HG03025 (cell line): Measurements from ENCODE around the gene PAQR7.

Experiments used
- ATAC-seq: cut with Tn5 transposase; IDR thresholded peaks from one replicate; pipeline ENCODE4 v1.9.1; 2021; ENCODE audit warnings: mild to moderate bottlenecking, moderate library complexity; ENCODE audit not compliant: unreplicated experiment, low FRiP score

PAQR7 gene

DNA sequence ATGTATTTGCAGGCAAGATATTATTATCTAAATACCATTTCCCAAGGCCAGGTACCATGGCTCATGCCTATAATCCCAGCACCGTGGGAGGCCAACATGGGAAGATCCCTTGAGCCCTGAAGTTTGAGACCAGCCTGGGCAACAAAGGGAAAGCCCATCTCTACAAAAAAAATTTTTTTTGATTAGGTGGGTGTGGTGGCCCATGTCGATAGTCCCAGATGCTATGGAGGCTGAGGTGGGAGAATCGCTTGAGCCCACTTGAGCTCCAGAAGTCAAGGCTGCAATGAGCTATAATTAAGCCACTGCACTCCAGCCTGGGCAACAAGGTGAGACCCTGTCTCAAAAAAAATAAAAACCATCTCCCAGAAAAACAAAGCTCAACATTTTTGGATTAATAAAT, 28.5 kb upstream of the PAQR7 start:
- no peak for ATAC-seq

DNA sequence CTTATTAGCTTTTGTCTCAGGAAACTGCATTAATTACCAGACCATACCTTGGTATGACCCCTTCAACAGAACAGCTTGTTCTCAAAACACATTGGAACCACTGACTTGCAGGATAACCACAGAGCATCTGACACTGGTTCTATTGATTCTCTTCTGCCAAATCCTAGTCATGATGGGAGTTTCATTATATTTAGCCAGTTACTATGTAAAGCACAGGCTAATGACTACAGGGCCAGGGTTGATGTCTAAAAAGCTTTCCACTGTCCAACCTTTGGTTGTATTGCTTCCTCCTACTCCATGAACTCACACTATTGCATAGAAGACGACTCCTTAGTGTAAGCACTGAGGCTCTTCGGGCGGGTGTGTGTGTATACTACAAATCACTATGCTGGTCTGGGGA, 27.0 kb upstream of the PAQR7 start:
- no peak for ATAC-seq

DNA sequence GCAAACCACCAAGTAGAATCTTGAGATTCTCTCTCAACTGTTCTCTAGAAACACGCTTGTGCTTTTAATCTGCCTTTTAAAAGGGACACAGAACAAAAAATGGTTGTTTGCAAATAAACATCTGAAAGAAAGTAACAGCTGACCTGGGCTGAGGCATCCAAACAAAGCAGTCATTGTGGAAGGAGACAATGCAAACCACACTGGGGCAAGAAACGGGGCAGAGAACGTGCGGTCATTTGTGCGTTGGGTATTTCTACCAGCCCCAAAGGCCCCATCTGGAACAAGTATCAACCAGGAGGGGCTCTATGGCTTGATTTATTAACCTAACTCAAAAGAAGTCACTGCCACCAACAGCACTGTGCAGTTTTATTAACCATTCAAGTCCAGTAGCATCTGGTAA, 24.7 kb upstream of the PAQR7 start:
- ATAC-seq: no peak

DNA sequence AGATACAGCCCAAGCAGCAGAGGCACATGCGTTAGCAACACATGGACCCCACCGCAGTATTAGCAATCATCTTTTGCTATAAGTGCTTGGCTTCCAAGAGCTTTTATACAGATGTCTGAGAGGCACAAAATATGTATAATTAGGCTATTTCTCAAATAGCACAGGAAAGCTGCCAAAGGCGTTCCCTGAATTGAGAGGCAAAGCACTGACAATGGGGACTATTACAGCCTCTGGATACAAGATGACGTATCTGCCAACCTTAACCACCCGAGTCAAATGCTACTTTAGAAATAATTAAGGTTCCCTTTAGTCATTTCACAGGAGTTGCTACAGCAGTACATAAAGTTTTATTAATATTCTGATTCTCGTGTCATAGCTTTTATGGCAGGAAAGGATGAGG, 24.3 kb upstream of the PAQR7 start:
- no peak for ATAC-seq

GRCh38 chr1:25898223-25899015, 22.9 kb upstream of the PAQR7 start:
- no peak for ATAC-seq

DNA sequence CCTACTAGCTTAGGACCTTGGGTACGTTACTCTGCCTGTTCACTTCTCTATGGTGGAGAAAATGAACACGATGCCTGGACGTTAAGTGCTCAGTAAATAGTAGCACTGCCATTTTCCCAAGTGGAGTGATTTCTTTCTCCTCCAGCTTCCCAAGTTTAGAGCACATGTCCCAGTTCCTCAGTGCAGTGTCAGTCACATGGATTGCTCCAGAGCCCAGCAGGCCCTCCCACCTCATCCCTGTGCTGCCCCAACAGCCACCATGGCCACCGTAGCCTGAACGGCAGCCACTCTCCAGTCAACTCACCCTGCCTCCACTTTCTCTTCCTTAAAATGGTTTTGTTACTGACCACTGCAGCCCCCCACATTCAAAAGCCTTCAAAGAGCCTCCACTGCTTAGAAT, 22.2 kb upstream of the PAQR7 start:
- no peak for ATAC-seq

- no peak for ATAC-seq
These were observed 20.8 kb upstream of the PAQR7 start for GRCh38 chr1:25896266-25896665.

DNA sequence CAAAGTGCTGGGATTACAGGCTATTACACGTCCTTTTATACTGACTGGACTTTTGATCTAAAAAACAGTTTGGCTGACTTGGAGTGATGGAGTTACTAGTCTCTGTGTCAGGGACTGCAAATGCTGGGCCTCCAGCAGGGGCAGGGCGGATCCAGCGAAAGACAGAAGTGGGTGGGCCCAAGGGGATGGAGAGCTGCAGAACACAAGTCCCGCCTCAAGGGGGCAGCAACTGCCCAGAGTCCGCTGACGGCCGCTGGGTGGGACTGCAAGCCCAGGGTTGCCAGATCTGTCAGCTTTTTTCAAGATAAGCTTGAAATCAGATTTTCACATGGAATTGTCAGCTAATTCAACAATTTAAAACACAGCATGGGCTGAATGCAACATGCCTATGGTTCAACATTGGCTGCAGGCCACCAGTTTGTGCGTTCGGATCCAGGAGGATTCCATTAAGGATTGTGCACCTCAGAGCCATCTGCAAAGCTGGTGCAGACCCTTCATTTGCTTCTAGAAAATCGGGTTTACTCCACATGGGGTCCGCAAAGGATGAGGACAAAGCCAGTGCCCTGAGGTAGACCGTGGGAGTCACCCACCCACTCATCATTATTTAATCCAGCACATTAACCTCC, 20.0 kb upstream of the PAQR7 start:
- ATAC-seq: no peak

GRCh38 chr1:25893116-25893515, 17.6 kb upstream of the PAQR7 start:
- no peak for ATAC-seq

DNA sequence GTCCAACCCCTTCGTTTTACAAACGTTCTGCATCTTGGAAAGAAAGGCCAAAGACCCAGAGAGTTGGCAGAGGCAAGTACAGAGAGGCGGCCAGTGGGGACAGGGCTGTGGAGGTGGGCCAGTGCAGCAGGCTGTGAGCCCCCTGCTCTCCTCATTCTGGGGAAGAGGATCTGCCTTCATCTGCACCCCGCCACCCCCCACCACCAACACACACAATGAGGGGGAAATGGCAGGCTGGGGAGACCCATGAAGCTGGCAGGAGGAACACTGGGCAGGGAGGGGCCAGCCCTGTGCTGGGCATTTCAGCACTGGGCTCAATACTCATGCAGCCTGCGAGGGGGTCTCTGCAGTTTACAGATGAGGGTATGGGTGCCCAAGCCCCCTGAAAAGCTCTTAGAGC, 16.1 kb upstream of the PAQR7 start:
- no peak for ATAC-seq

- no peak for ATAC-seq
These were observed 14.9 kb upstream of the PAQR7 start for GRCh38 chr1:25890239-25891034.

- no peak for ATAC-seq
These were observed 14.0 kb upstream of the PAQR7 start for GRCh38 chr1:25889470-25889869.

DNA sequence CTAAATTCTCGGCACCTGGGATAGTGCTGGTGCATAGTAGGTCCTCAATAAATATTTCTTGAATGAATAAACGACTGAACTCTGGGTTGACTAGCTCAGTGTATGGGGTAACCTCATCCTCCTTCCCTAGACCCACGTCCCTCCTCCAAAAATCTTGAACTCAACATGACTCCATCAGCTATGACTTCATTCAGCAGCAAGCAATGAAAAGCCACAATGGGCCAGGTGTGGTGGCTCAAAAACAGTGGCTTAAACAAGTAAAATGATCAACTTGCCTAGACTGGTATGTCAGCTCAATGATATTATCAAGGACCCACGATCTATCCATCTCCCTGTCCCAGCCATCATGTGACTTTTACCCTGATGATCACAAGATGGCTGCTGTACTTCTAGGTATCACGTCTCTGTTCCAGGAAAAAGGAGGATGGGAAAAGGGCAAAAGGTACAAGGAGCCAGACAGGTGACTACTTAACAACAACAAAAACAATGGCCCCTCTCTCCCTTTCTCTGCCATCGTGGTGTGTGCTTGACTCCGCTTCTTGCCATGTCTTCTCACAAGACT, 13.0 kb upstream of the PAQR7 start:
- no peak for ATAC-seq

DNA sequence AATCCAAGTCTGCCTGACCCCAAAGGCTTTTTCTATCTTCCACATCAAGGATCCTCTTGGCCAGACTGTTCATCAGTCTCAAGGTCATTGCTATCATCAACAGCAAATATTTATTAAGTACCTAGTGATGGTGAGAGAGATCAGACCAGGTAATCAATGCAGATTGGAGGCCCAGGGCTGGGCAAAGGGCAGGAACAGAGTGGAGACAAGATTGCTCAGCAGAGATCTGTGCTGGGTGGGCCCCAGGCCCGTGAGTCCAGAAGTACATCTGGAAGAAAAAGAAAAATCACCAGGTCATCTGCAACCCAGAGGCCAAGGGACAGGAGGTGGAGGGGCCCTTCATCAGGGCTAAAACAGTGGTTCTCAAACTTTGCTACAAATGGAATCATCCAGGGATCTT, 10.1 kb upstream of the PAQR7 start:
- no peak for ATAC-seq

GRCh38 chr1:25881266-25881665, 5.8 kb upstream of the PAQR7 start:
- no peak for ATAC-seq

GRCh38 chr1:25880518-25880917, 5.0 kb upstream of the PAQR7 start:
- ATAC-seq: no peak

DNA sequence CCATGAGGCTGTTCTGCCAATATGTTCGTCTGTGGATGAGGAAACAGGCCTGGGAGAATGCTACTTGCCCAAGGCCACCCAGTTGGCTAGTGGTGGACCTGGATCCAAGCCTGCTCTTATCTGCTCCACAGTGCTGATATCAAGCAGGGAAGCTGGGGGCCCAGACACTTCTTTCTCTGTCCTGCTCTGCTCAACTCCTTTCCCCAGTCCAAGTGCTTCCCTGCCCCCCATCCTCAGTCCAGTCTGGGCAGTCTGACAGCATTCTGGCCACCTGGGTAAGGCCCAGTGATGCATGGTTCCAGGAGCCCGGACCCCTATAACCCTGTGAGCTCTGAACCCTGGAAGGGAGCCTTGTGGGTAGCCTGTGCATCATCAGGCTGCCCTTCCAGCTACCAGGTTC, 4.2 kb upstream of the PAQR7 start:
- no peak for ATAC-seq

DNA sequence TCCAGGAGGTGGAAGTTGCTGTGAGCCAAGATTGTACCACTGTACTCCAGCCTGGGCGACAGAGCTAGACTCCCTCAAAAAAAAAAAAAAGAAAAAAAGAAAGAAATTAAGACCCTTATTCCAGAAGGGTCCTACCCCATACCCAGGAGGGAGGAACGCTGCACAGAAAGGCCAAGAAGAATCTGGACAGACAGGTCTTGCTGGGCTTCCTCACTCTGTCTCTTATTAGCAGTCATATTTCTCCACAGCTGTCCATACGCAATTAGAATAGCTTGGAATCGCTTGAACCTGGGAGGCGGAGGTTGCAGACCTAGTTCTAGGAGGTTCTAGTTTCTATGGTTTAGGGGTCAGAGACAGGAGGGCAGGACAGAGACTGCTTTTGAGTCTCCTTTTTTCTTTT, 3.2 kb upstream of the PAQR7 start:
- no peak for ATAC-seq

DNA sequence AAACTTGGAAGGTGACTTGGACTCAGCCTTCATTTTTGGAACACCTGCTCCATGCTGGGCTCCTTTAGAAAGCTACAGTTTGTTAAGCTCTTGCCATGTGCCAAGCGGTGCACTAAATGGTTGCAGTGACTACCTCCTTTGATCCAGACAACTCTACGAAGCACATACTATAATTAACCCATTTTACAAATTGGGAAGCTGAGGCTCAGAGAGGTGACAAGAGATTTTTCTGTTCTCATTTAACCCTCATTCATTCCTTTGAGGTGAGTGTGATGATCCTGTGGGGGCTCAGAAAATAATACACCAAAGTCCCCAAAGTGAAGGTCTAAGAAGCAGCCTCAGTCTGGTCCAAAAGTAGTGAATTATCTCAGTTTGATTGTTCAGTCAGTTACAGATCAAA, 1.6 kb upstream of the PAQR7 start:
- no peak for ATAC-seq

- ATAC-seq: no peak
These were observed 1.2 kb upstream of the PAQR7 start for GRCh38 chr1:25876693-25877077.
